ENCODE data around the gene ARFGEF3. TPM values are rescaled to one million over a fixed set of nuclear protein-coding genes. Genes with fewer than 3 reads are reported as not detected.

Gene ARFGEF3
- total RNA-seq, 4 donors from 2014 or later: 2.8 to 11.8 (median 7.8) TPM

- no peak for DNase-seq (ENCODE audit: low spot score in 2 of 2)
- WGBS, 2 donors: 71% methylated on average over 7 of the region's 7 CpGs
- TF ChIP-seq CTCF (IDR thresholded peaks at IDR 0.05) (no peak), POLR2A (IDR thresholded peaks at IDR 0.05) (no peak)
- intact Hi-C loops (cut with DNase I; ENCODE audit: low total_unique reads): no loop called here
- no peak overlapping the region for H3K4me3 ChIP-seq (ENCODE audit: low read depth, poor library complexity, severe bottlenecking)
Measured at GRCh38 chr6:138293428-138294395, 132.0 kb downstream of the ARFGEF3 start.

- TF ChIP-seq POLR2A (IDR thresholded peaks at IDR 0.05) (no peak), CTCF (IDR thresholded peaks at IDR 0.05) (no peak)
- H3K4me3 ChIP-seq (ENCODE audit: low read depth, poor library complexity, severe bottlenecking): no peak overlapping the region
- no peak for DNase-seq (ENCODE audit: low spot score in 2 of 2)
- intact Hi-C loops (cut with DNase I; ENCODE audit: low total_unique reads): no loop called here
- WGBS, 2 donors: 93 to 99% methylated on average over 9 of the region's 9 CpGs
Measured at GRCh38 chr6:138296381-138296780, 134.6 kb downstream of the ARFGEF3 start.

GRCh38 chr6:138296786-138297185, 135.0 kb downstream of the ARFGEF3 start:
- intact Hi-C loops (cut with DNase I; ENCODE audit: low total_unique reads): no loop called here
- TF ChIP-seq CTCF (IDR thresholded peaks at IDR 0.05): no peak
- TF ChIP-seq POLR2A (IDR thresholded peaks at IDR 0.05): no peak
- WGBS, 2 donors: 98 to 99% methylated on average over 7 of the region's 7 CpGs
- H3K4me3 ChIP-seq (ENCODE audit: low read depth, poor library complexity, severe bottlenecking): no peak overlapping the region
- DNase-seq (ENCODE audit: low spot score in 2 of 2): no peak

DNA sequence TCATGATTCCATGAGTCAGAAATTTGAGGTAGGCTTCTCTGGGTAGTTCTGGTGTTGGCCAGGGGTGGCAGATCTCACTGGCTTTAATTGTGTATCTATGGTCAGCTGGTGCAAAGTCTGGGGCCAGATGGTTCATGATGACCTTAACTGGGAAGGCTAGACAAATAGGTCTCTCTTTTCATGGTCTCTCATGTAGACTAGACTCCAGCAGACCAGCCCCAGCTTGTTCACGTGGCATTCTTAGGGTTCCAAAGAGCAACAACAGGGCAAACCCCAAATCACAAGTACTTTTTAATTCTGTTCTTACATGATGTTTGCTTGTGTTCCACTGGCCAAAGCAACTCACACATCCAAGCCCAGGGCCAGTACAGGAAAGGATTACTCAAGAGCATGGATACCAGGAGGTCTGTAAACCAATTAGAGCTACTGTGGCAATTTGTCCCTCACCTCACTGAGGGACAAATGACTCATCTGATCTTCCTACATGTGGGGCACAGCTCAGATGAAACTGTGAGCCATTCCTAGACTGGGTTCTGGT, 136.1 kb downstream of the ARFGEF3 start:
- WGBS, 2 donors: 18 to 95% methylated on average over 1 of the region's 1 CpG
- no peak for DNase-seq (ENCODE audit: low spot score in 2 of 2)
- no peak for TF ChIP-seq POLR2A (IDR thresholded peaks at IDR 0.05)
- no peak for TF ChIP-seq CTCF (IDR thresholded peaks at IDR 0.05)
- intact Hi-C loops (cut with DNase I; ENCODE audit: low total_unique reads): no loop called here
- no peak overlapping the region for H3K4me3 ChIP-seq (ENCODE audit: low read depth, poor library complexity, severe bottlenecking)

DNA sequence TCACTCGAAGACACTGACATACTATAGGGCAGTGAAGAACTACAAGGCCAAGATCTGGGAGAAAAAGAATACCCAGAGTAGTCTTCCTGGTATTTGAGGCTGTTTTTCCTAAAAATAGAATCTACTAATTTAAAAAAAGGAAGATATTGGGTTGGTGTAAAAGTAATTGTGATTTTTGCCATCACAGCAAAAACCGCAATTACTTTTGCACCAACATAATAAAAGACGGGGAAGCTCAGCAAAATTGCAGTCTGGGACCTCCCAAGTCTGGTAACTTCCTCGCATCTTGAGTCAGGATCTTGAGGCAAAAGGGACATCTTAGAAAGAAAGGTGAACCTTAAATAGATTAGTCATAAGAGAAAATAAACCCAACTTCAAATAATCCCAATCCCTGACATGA, 138.7 kb downstream of the ARFGEF3 start:
- intact Hi-C loops (cut with DNase I; ENCODE audit: low total_unique reads): no loop called here
- DNase-seq (ENCODE audit: low spot score in 2 of 2): no peak
- 85 to 86% methylated on average over 4 of the region's 4 CpGs for WGBS, 2 donors
- H3K4me3 ChIP-seq (ENCODE audit: low read depth, poor library complexity, severe bottlenecking): no peak overlapping the region
- TF ChIP-seq POLR2A (IDR thresholded peaks at IDR 0.05): no peak
- TF ChIP-seq CTCF (IDR thresholded peaks at IDR 0.05): no peak
